H1 (cell line): ENCODE results near the gene CACNA1B. TPM values are rescaled to one million over a fixed set of nuclear protein-coding genes. Genes with fewer than 3 reads are reported as not detected.

Experiments
- RBBP5 ChIP-seq: IDR thresholded peaks from 2 replicates; pipeline ENCODE4 v1.7.1; 2012; ENCODE audit warnings: low read depth, mild to moderate bottlenecking, inconsistent platforms, low read length, moderate library complexity, borderline replicate concordance
- RFX5 ChIP-seq: IDR thresholded peaks from 2 replicates; pipeline ENCODE4 v1.6.1; 2011; ENCODE audit warnings: low read depth, low read length, improper control_type of control experiment, borderline replicate concordance
- TEAD4 ChIP-seq: IDR thresholded peaks from 2 replicates; pipeline ENCODE4 v1.6.1; 2012; ENCODE audit warnings: low read depth, low read length, inconsistent platforms, mixed read lengths
- ZNF274 ChIP-seq: IDR thresholded peaks from 2 replicates; pipeline ENCODE4 v1.7.0; 2012; ENCODE audit warnings: low read length, borderline replicate concordance; ENCODE audit errors: extremely low read depth
- polyA plus RNA-seq, 7 experiments: library from polyadenylated mRNA; depleted of rRNA in 3 of 7; stranded (reverse) in 5 of 7; unstranded in 2 of 7; fragments of >200 nt in 5 of 7; fragments of 200-250 nt in 2 of 7; gene quantifications; 1 replicate in 5 of 7; 2 replicates in 1 of 7; 4 replicates in 1 of 7; pipeline versions ENCODE4 v1.2.1 to v1.2.3, GENCODE V29; 2011 to 2013; ENCODE audit warnings: missing spikeins in 2 of 7, mixed read lengths in 2 of 7
- total RNA-seq: library from RNA; stranded (reverse); fragmentation: NEBNext Ultra II Directional; extraction: Animal tissue kit (Norgen Biotek cat#: 25700); gene quantifications from 2 replicates; pipeline ENCODE4 v1.2.1, GENCODE V29; 2021

Gene CACNA1B
- total and polyA plus RNA-seq, 2 of the 8 experiments (the other 6 are each of a cell fraction or from before 2014, with no cell fraction given): 1.5 to 5.7 TPM

GRCh38 chr9:137989156-137989555 is 111.6 kb downstream of the CACNA1B start (continued):
- TF ChIP-seq ZNF274: no peak
- TF ChIP-seq TEAD4: no peak
- no peak for TF ChIP-seq RBBP5
- no peak for TF ChIP-seq RFX5
- TF ChIP-seq, all 59 proteins: peak for 0
